ENCODE data around the gene DNAL4. TPM values are rescaled to one million over a fixed set of nuclear protein-coding genes. Genes with fewer than 3 reads are reported as not detected.

Gene DNAL4
- polyA plus RNA-seq (2011; rRNA removed), result 12.6 and 15.5 TPM in 2 replicates
- 8.6 and 8.7 TPM in 2 replicates for polyA minus RNA-seq (2011; rRNA and poly(A)+ RNA removed)

DNA sequence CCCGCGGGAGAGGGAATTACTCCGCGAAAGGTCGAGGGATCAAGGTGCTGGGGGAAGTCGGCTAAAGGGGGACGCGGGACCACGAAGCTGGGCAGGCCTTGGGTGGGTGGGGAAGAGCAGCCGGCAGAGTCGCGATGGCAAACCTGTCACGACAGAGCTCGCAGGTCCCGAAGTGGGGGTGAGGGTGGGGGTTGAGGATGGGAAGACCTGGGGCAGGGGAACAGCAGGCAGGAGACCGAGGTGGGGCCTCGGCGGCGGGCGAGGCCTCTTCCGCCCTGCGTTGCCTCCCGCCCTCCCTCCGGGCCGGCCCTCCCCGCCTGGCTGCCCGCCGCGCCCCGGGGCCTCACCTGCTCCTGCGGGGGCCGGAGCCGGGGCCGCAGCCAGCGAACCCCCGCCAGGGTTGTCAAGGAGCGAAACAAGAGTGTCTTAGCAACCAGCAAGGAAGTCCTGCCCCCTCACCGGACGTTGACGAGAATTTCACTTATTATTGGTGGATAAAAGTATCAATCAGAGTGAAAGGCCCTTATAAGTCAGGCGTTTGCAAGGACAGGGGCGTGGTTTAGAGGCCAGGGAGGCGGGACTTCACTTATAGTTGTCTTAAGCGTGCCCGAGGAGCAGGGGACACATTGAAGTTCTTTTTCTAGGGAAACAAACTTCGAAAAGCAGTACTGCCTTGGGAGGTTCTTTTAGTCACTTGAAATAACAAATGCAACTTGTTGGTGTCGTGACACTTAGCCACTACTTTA lies at the start of gene DNAL4:
Gene DNAL4 (minus strand): TSS at position 423 of the 746 bp plus-strand sequence. CDS start 11,412 bp downstream, outside the sequence.
- peak; percentile 96 for DNase-seq (ENCODE audit: low read depth, low spot score)
- Histone ChIP-seq H3K27ac (ENCODE audit: low read depth, low read length) (peak within 1 kb of the TSS; percentile 21), H3K9me3 (ENCODE audit: control insufficient read depth, insufficient read depth, low read length) (no peaks in the 10 kb centered on the region; the same call in 1 of the 2 replicates), H3K27me3 (ENCODE audit: control insufficient read depth, insufficient read depth, low read length) (no peaks in the 10 kb centered on the region), H3K4me3 (ENCODE audit: low read depth, low read length) (peak within 1 kb of the TSS; percentile 89)
- ChIA-PET CTCF (no interaction called here), POLR2A (no interaction called here)
- TF ChIP-seq, protein P1, sequence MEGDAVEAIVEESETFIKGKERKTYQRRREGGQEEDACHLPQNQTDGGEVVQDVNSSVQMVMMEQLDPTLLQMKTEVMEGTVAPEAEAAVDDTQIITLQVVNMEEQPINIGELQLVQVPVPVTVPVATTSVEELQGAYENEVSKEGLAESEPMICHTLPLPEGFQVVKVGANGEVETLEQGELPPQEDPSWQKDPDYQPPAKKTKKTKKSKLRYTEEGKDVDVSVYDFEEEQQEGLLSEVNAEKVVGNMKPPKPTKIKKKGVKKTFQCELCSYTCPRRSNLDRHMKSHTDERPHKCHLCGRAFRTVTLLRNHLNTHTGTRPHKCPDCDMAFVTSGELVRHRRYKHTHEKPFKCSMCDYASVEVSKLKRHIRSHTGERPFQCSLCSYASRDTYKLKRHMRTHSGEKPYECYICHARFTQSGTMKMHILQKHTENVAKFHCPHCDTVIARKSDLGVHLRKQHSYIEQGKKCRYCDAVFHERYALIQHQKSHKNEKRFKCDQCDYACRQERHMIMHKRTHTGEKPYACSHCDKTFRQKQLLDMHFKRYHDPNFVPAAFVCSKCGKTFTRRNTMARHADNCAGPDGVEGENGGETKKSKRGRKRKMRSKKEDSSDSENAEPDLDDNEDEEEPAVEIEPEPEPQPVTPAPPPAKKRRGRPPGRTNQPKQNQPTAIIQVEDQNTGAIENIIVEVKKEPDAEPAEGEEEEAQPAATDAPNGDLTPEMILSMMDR (IDR thresholded peaks at IDR 0.05; ENCODE audit: low read depth, low read length), result no peak

GRCh38 chr22:38843201-38843656 lies 49.3 kb upstream of the DNAL4 start:
- POLR2A ChIA-PET, result interaction anchor here (0.6 to 1.0 kb wide), 4 partner anchors 8 to 397 kb away, joined by 3 to 5 read pairs (median 4); no protein-coding TSS in a partner anchor
- TF ChIP-seq, protein P1 (IDR thresholded peaks at IDR 0.05; ENCODE audit: low read depth, low read length), result peak; percentile 38
- Histone ChIP-seq H3K9me3 (ENCODE audit: control insufficient read depth, insufficient read depth, low read length) (no peaks in the 10 kb centered on the region), H3K4me3 (ENCODE audit: low read depth, low read length) (peak overlapping the region; percentile 43), H3K27ac (ENCODE audit: low read depth, low read length) (no peak overlapping the region), H3K27me3 (ENCODE audit: control insufficient read depth, insufficient read depth, low read length) (peaks cover 34% of the 10 kb centered on the region)
- peak; percentile 52 for DNase-seq (ENCODE audit: low read depth, low spot score)
- CTCF ChIA-PET, result interaction anchor here (0.5 to 3.9 kb wide), 5 partner anchors 26 to 78 kb away, joined by 3 to 38 read pairs (median 3); no protein-coding TSS in a partner anchor

DNA sequence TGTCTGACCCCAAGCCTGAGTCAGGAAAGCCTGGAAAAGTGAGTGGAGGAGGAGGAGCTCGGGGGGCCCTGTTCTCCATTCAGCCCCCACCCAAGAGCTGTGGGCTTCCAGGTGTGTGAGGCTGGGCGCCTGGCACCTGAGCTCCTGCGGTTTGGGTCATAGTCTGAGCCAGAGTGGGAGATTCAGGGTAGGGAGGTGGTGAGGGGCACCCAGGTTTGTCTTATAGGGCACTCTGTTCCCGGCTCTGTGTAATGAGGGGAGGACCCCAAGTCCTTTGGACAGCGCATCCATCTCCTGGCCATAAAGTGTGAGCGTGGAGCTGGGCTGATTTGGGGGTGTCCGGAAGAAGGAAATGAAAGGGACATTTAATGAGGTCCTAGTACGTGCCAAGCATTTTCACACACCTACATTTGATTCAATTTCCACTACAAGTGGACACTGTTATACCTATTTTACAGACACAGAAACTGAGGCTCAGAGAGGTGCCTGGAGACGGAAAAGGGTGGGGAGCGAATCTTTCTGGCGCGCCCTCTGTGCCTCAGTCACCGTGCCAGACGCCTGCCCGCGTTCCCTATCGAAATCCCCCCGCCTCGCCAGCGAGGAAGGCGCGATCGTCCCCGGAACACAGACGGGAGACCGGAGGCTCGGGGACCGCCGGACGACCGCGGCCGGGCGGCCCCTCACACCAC lies 48.7 kb upstream of the DNAL4 start:
- ChIA-PET CTCF (interaction anchor here (0.5 to 3.9 kb wide), 5 partner anchors 26 to 77 kb away, joined by 3 to 38 read pairs (median 3); no protein-coding TSS in a partner anchor), POLR2A (interaction anchor here (0.6 to 1.0 kb wide), 4 partner anchors 9 to 396 kb away, joined by 3 to 5 read pairs (median 4); no protein-coding TSS in a partner anchor)
- H3K4me3 ChIP-seq (ENCODE audit: low read depth, low read length), result peak overlapping the region; percentile 43
- H3K27ac ChIP-seq (ENCODE audit: low read depth, low read length), result no peak overlapping the region
- H3K9me3 ChIP-seq (ENCODE audit: control insufficient read depth, insufficient read depth, low read length), result no peaks in the 10 kb centered on the region
- peaks cover 29% of the 10 kb centered on the region for H3K27me3 ChIP-seq (ENCODE audit: control insufficient read depth, insufficient read depth, low read length)
- DNase-seq (ENCODE audit: low read depth, low spot score), result no peak
- TF ChIP-seq, protein P1 (IDR thresholded peaks at IDR 0.05; ENCODE audit: low read depth, low read length), result no peak

GRCh38 chr22:38841635-38842034 lies 47.7 kb upstream of the DNAL4 start:
- Histone ChIP-seq H3K27ac (ENCODE audit: low read depth, low read length) (no peak overlapping the region), H3K9me3 (ENCODE audit: control insufficient read depth, insufficient read depth, low read length) (no peaks in the 10 kb centered on the region), H3K27me3 (ENCODE audit: control insufficient read depth, insufficient read depth, low read length) (peaks cover 27% of the 10 kb centered on the region), H3K4me3 (ENCODE audit: low read depth, low read length) (no peak overlapping the region)
- ChIA-PET CTCF (interaction anchor here (2.2 to 3.9 kb wide), 2 partner anchors 27 to 73 kb away, joined by 9 to 38 read pairs; no protein-coding TSS in a partner anchor), POLR2A (no interaction called here)
- TF ChIP-seq, protein P1 (IDR thresholded peaks at IDR 0.05; ENCODE audit: low read depth, low read length), result no peak
- no peak for DNase-seq (ENCODE audit: low read depth, low spot score)
